Astrocyte (in vitro differentiated cells and primary cell): Measurements from ENCODE around the gene DGKB. TPM values are rescaled to one million over a fixed set of nuclear protein-coding genes. Genes with fewer than 3 reads are reported as not detected.

Experiments used
- DNase-seq: peaks from one replicate; pipeline ENCODE4 v3.0.0-alpha.2; 2010; ENCODE audit warnings: low read depth
- FAIRE-seq: peaks from 2 replicates; lab custom pipeline; 2011; peaks lifted over from hg19 to GRCh38; lab: Jason Lieb, UNC
- H2AFZ ChIP-seq: 2 replicates; pipeline ENCODE4 v1.6.0; 2012; ENCODE audit warnings: low read depth, low read length, inconsistent platforms
- H3K27ac ChIP-seq: 2 replicates; pipeline ENCODE4 v1.5.1; 2011; ENCODE audit warnings: low read depth, low read length, inconsistent platforms
- H3K27me3 ChIP-seq: 2 replicates; pipeline ENCODE4 v1.6.0; 2011; ENCODE audit warnings: low read length, inconsistent platforms; ENCODE audit not compliant: insufficient read depth
- H3K36me3 ChIP-seq: 2 replicates; pipeline ENCODE4 v1.5.1; 2011; ENCODE audit warnings: low read length, inconsistent platforms; ENCODE audit not compliant: insufficient read depth
- H3K4me1 ChIP-seq: 2 replicates; pipeline ENCODE4 v1.5.1; 2011; ENCODE audit warnings: low read length, inconsistent platforms; ENCODE audit not compliant: insufficient read depth
- H3K4me2 ChIP-seq: 2 replicates; pipeline ENCODE4 v1.6.0; 2012; ENCODE audit warnings: low read length, inconsistent platforms
- H3K4me3 ChIP-seq: 2 replicates; pipeline ENCODE4 v1.5.1; 2011; ENCODE audit warnings: low read depth, mild to moderate bottlenecking, low read length, inconsistent platforms; ENCODE audit not compliant: insufficient read depth
- H3K79me2 ChIP-seq: 2 replicates; pipeline ENCODE4 v1.6.0; 2012; ENCODE audit warnings: mild to moderate bottlenecking, low read length, inconsistent platforms; ENCODE audit not compliant: insufficient read depth
- H3K9ac ChIP-seq: 2 replicates; pipeline ENCODE4 v1.6.0; 2012; ENCODE audit warnings: mild to moderate bottlenecking, low read length, inconsistent platforms
- H3K9me3 ChIP-seq: 2 replicates; pipeline ENCODE4 v1.5.1; 2012; ENCODE audit warnings: low read depth, mild to moderate bottlenecking, low read length, inconsistent platforms; ENCODE audit not compliant: insufficient read depth
- H4K20me1 ChIP-seq: 2 replicates; pipeline ENCODE4 v1.6.0; 2012; ENCODE audit warnings: low read length, inconsistent platforms; ENCODE audit not compliant: insufficient read depth
- H3K27ac Mint-ChIP-seq: one replicate; pipeline ENCODE4 v1.8.0; 2021; ENCODE audit warnings: mild to moderate bottlenecking, mixed read lengths; ENCODE audit not compliant: unreplicated experiment
- H3K27me3 Mint-ChIP-seq: one replicate; pipeline ENCODE4 v1.8.0; 2021; ENCODE audit warnings: low read depth, mixed read lengths; ENCODE audit not compliant: unreplicated experiment
- H3K36me3 Mint-ChIP-seq: one replicate; pipeline ENCODE4 v1.8.0; 2021; ENCODE audit warnings: low read depth, mixed read lengths; ENCODE audit not compliant: unreplicated experiment
- H3K4me1 Mint-ChIP-seq: one replicate; pipeline ENCODE4 v1.8.0; 2021; ENCODE audit warnings: low read depth, mixed read lengths; ENCODE audit not compliant: unreplicated experiment
- H3K4me3 Mint-ChIP-seq: one replicate; pipeline ENCODE4 v1.8.0; 2021; ENCODE audit warnings: mild to moderate bottlenecking, moderate library complexity, mixed read lengths; ENCODE audit not compliant: unreplicated experiment
- H3K9me3 Mint-ChIP-seq: one replicate; pipeline ENCODE4 v1.8.0; 2021; ENCODE audit warnings: mild to moderate bottlenecking, mixed read lengths; ENCODE audit not compliant: unreplicated experiment
- CTCF ChIP-seq: IDR thresholded peaks from 2 replicates; pipeline ENCODE4 v1.5.1; 2011; ENCODE audit warnings: low read depth, mild to moderate bottlenecking, inconsistent platforms, low read length, moderate library complexity; ENCODE audit not compliant: insufficient read depth
- EZH2 ChIP-seq: IDR thresholded peaks from 2 replicates; pipeline ENCODE4 v1.6.1; 2012; ENCODE audit warnings: mild to moderate bottlenecking, low read length, inconsistent platforms; ENCODE audit not compliant: insufficient read depth
- total RNA-seq: library from RNA; stranded (reverse); gene quantifications from 2 replicates; pipeline ENCODE4 v1.2.1, GENCODE V29; 2021

Gene DGKB
- total RNA-seq, 1 donor from 2014 or later: 0.39 TPM

GRCh38 chr7:14622559-14622958, 280.0 kb downstream of the DGKB start:
- H3K9me3 Mint-ChIP-seq: no peaks in the 10 kb centered on the region
- Histone ChIP-seq H3K4me1 (no peaks in the 10 kb centered on the region), H3K9me3 (no peaks in the 10 kb centered on the region), H3K4me2 (no peak overlapping the region), H3K79me2 (no peaks in the 10 kb centered on the region), H3K4me3 (no peak overlapping the region), H3K36me3 (no peaks in the 10 kb centered on the region), H3K9ac (no peak overlapping the region), H3K27ac (no peak overlapping the region), H2AFZ (no peak overlapping the region), H3K27me3 (no peaks in the 10 kb centered on the region), H4K20me1 (no peaks in the 10 kb centered on the region)
- no peak overlapping the region for H3K4me3 Mint-ChIP-seq
- no peak for DNase-seq
- TF ChIP-seq EZH2 (no peak), CTCF (no peak)
- no peaks in the 10 kb centered on the region for H3K27me3 Mint-ChIP-seq
- no peak overlapping the region for H3K27ac Mint-ChIP-seq
- H3K36me3 Mint-ChIP-seq: no peaks in the 10 kb centered on the region
- peaks cover 3% of the 10 kb centered on the region for H3K4me1 Mint-ChIP-seq
- FAIRE-seq: no peak

- TF ChIP-seq EZH2 (no peak), CTCF (no peak)
- Mint-ChIP-seq H3K27ac (no peak overlapping the region), H3K4me3 (no peak overlapping the region), H3K36me3 (no peaks in the 10 kb centered on the region), H3K27me3 (no peaks in the 10 kb centered on the region), H3K9me3 (no peaks in the 10 kb centered on the region), H3K4me1 (peaks cover 12% of the 10 kb centered on the region)
- Histone ChIP-seq H3K9ac (no peak overlapping the region), H2AFZ (no peak overlapping the region), H3K27me3 (no peaks in the 10 kb centered on the region), H3K9me3 (no peaks in the 10 kb centered on the region), H4K20me1 (no peaks in the 10 kb centered on the region), H3K4me2 (no peak overlapping the region), H3K36me3 (no peaks in the 10 kb centered on the region), H3K4me1 (no peaks in the 10 kb centered on the region), H3K4me3 (no peak overlapping the region), H3K27ac (no peak overlapping the region), H3K79me2 (no peaks in the 10 kb centered on the region)
- DNase-seq (peak; percentile 63), FAIRE-seq (no peak)
Observed at GRCh38 chr7:14606101-14606500, 296.4 kb downstream of the DGKB start.

- H3K27ac Mint-ChIP-seq: no peak overlapping the region
- no peak for TF ChIP-seq EZH2
- no peak for TF ChIP-seq CTCF
- Histone ChIP-seq H2AFZ (no peak overlapping the region), H4K20me1 (no peaks in the 10 kb centered on the region), H3K4me2 (no peak overlapping the region), H3K4me1 (no peaks in the 10 kb centered on the region), H3K27ac (no peak overlapping the region), H3K9ac (no peak overlapping the region), H3K27me3 (no peaks in the 10 kb centered on the region), H3K79me2 (no peaks in the 10 kb centered on the region), H3K36me3 (no peaks in the 10 kb centered on the region), H3K9me3 (no peaks in the 10 kb centered on the region), H3K4me3 (no peak overlapping the region)
- FAIRE-seq: no peak
- no peak overlapping the region for H3K4me3 Mint-ChIP-seq
- H3K27me3 Mint-ChIP-seq: no peaks in the 10 kb centered on the region
- DNase-seq: peak; percentile 65
- H3K36me3 Mint-ChIP-seq: no peaks in the 10 kb centered on the region
- H3K4me1 Mint-ChIP-seq: peaks cover 12% of the 10 kb centered on the region
- H3K9me3 Mint-ChIP-seq: no peaks in the 10 kb centered on the region
Observed at GRCh38 chr7:14604606-14605005, 297.9 kb downstream of the DGKB start.
